WTC11 (cell line): ENCODE measurements around the gene STX12. TPM values are rescaled to one million over a fixed set of nuclear protein-coding genes. Genes with fewer than 3 reads are reported as not detected.
A peak's percentile ranks its signal among the peaks of the same experiment; 100 is the strongest.
"Not testable (repeated sequence)": the region's sequence is repeated elsewhere in the genome, so short reads cannot be mapped to it uniquely, and the experiment has no call there.

ENCODE experiments used
- ATAC-seq: fragments of 200-7000 bp; cut with Tn5 transposase; 2 replicates; pipeline ENCODE4 v1.10.0; 2021; ENCODE audit warnings: mild to moderate bottlenecking, moderate library complexity
- CTCF ChIA-PET: fragments of 300-600 bp; sonication (Branson Sonifier 250); formaldehyde crosslinking; loops from one replicate; lab custom pipeline; 2021; ENCODE audit warnings: antibody characterized with exemption; lab: Charles Lee
- POLR2A ChIA-PET: fragments of 350-600 bp; sonication (Branson Sonifier 250); formaldehyde crosslinking; loops from one replicate; lab custom pipeline; 2021; ENCODE audit warnings: antibody characterized with exemption; lab: Charles Lee
- DNase-seq: peaks from one replicate; pipeline ENCODE4 v3.0.0; 2021; ENCODE audit warnings: low spot score
- H3K27ac Mint-ChIP-seq: 2 replicates; pipeline ENCODE4 v1.8.0; 2021; ENCODE audit warnings: mixed read lengths
- H3K27me3 Mint-ChIP-seq: 2 replicates; pipeline ENCODE4 v1.8.0; 2021; ENCODE audit warnings: low read depth, mild to moderate bottlenecking, moderate library complexity, mixed read lengths
- H3K36me3 Mint-ChIP-seq: 2 replicates; pipeline ENCODE4 v1.8.0; 2021; ENCODE audit warnings: mixed read lengths
- H3K4me1 Mint-ChIP-seq: 2 replicates; pipeline ENCODE4 v1.8.0; 2022; ENCODE audit warnings: mixed read lengths
- H3K4me3 Mint-ChIP-seq: 2 replicates; pipeline ENCODE4 v1.8.0; 2021; ENCODE audit warnings: mild to moderate bottlenecking, moderate library complexity, mixed read lengths
- H3K9me3 Mint-ChIP-seq: 2 replicates; pipeline ENCODE4 v1.8.0; 2021; ENCODE audit warnings: mixed read lengths
- EMX1 ChIP-seq: fragments of 250-450 bp; sonication (Bioruptor Pico); IDR thresholded peaks from 2 replicates; pipeline ENCODE4 v1.8.0; 2021; ENCODE audit warnings: mild to moderate bottlenecking
- ESRRA ChIP-seq: sonication (generic); formaldehyde crosslinking; IDR thresholded peaks from 2 replicates; pipeline ENCODE4 v1.8.1; 2022; ENCODE audit warnings: mild to moderate bottlenecking, missing genetic modification reagents, borderline replicate concordance
- FOXJ3 ChIP-seq: sonication (generic); formaldehyde crosslinking; IDR thresholded peaks from 2 replicates; pipeline ENCODE4 v1.9.0; 2021; ENCODE audit warnings: missing genetic modification reagents, mild to moderate bottlenecking, borderline replicate concordance
- GABPB1 ChIP-seq: sonication (generic); formaldehyde crosslinking; IDR thresholded peaks from 2 replicates; pipeline ENCODE4 v1.8.1; 2023; ENCODE audit warnings: mild to moderate bottlenecking, missing genetic modification reagents
- GRHL2 ChIP-seq: fragments of 250-450 bp; sonication (Bioruptor Pico); IDR thresholded peaks from 2 replicates; pipeline ENCODE4 v1.8.0; 2022; ENCODE audit warnings: mild to moderate bottlenecking, moderate library complexity; ENCODE audit not compliant: insufficient replicate concordance, severe bottlenecking
- GTF2I ChIP-seq: fragments of 250-450 bp; sonication (Bioruptor Pico); conservative IDR thresholded peaks from 2 replicates; pipeline ENCODE4 v1.4.0; 2021; ENCODE audit warnings: mild to moderate bottlenecking
- JUN ChIP-seq: sonication (generic); formaldehyde crosslinking; IDR thresholded peaks from 2 replicates; pipeline ENCODE4 v1.8.0; 2023; ENCODE audit warnings: mild to moderate bottlenecking, missing genetic modification reagents
- NFYB ChIP-seq: sonication (generic); formaldehyde crosslinking; conservative IDR thresholded peaks from 2 replicates; pipeline ENCODE4 v1.8.0; 2022; ENCODE audit warnings: low read depth, missing genetic modification reagents
- OVOL2 ChIP-seq: fragments of 250-450 bp; sonication (Bioruptor Pico); IDR thresholded peaks from 2 replicates; pipeline ENCODE4 v1.9.0; 2021; ENCODE audit warnings: mild to moderate bottlenecking, borderline replicate concordance
- TEAD4 ChIP-seq: sonication (generic); formaldehyde crosslinking; IDR thresholded peaks from 2 replicates; pipeline ENCODE4 v1.8.0; 2022; ENCODE audit warnings: mild to moderate bottlenecking, missing genetic modification reagents
- ZNF396 ChIP-seq: fragments of 250-450 bp; sonication (Bioruptor Pico); IDR thresholded peaks from 2 replicates; pipeline ENCODE4 v1.8.0; 2021; ENCODE audit warnings: mild to moderate bottlenecking, moderate library complexity, borderline replicate concordance
- ZNF671 ChIP-seq: fragments of 250-450 bp; sonication (Bioruptor Pico); IDR thresholded peaks from 2 replicates; pipeline ENCODE4 v1.8.0; 2021; ENCODE audit warnings: mild to moderate bottlenecking
- total RNA-seq: library from RNA; stranded (reverse); gene quantifications from 3 replicates; pipeline ENCODE4 v1.2.3, GENCODE V29; 2021
- TF ChIP-seq, protein P1 (sequence below): sonication (generic); formaldehyde crosslinking; IDR thresholded peaks from 2 replicates; pipeline ENCODE4 v1.8.1; 2023; ENCODE audit warnings: mild to moderate bottlenecking, moderate library complexity, missing genetic modification reagents
- TF ChIP-seq, protein P2 (sequence below): sonication (generic); formaldehyde crosslinking; IDR thresholded peaks from 2 replicates; pipeline ENCODE4 v1.8.1; 2023; ENCODE audit warnings: mild to moderate bottlenecking, missing genetic modification reagents, moderate library complexity
- TF ChIP-seq, protein P3 (sequence below): sonication (generic); formaldehyde crosslinking; IDR thresholded peaks from 2 replicates; pipeline ENCODE4 v1.8.0; 2022; ENCODE audit warnings: mild to moderate bottlenecking, missing genetic modification reagents
- TF ChIP-seq, protein P4 (sequence below): fragments of 250-450 bp; sonication (Bioruptor Pico); IDR thresholded peaks from 2 replicates; pipeline ENCODE4 v1.9.0; 2021; ENCODE audit warnings: mild to moderate bottlenecking
- TF ChIP-seq, protein P5 (sequence below): fragments of 250-450 bp; sonication (Bioruptor Pico); conservative IDR thresholded peaks from 2 replicates; pipeline ENCODE4 v1.9.0; 2021; ENCODE audit warnings: mild to moderate bottlenecking
- TF ChIP-seq, protein P6 (sequence below): fragments of 200-600 bp; IDR thresholded peaks from 2 replicates; pipeline ENCODE4 v1.8.0; 2022; ENCODE audit warnings: antibody characterized with exemption
- TF ChIP-seq, protein P7 (sequence below): sonication (generic); formaldehyde crosslinking; IDR thresholded peaks from 2 replicates; pipeline ENCODE4 v1.8.1; 2022; ENCODE audit warnings: mild to moderate bottlenecking, missing genetic modification reagents, moderate library complexity, borderline replicate concordance

The STX12 gene
- total RNA-seq, 1 experiment from 2014 or later, result 10.3 TPM

DNA sequence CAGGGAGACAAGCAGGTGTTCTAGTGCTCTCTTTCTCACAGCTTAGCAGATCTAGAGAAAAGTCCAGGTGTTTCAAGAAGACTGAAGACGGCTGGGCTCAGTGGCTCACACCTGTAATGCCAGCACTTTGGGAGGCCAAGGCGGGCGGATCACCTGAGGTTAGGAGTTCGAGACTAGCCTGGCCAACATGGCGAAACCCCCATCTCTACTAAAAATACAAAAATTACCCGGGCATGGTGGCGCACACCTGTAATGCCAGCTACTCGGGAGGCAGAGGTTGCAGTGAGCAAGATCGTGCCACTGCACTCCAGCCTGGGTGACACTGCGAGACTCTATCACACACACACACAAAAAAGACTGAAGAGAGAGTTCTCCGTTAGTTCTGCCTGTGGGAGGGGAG lies 84.5 kb downstream of the STX12 start:
- not testable (repeated sequence) for H3K4me1 Mint-ChIP-seq, H3K27ac Mint-ChIP-seq, H3K36me3 Mint-ChIP-seq, H3K27me3 Mint-ChIP-seq, H3K9me3 Mint-ChIP-seq, ATAC-seq, DNase-seq, H3K4me3 Mint-ChIP-seq
- ChIA-PET POLR2A (interaction anchor here (0.6 to 1.0 kb wide), 2 partner anchors 15 to 550 kb away, joined by 3 read pairs; no protein-coding TSS in a partner anchor), CTCF (interaction anchor here (0.5 to 1.8 kb wide), 39 partner anchors 10 to 391 kb away, joined by 3 to 19 read pairs (median 4); partner anchors contain the start of genes EYA3, FAM76A, IFI6 and SMPDL3B)

DNA sequence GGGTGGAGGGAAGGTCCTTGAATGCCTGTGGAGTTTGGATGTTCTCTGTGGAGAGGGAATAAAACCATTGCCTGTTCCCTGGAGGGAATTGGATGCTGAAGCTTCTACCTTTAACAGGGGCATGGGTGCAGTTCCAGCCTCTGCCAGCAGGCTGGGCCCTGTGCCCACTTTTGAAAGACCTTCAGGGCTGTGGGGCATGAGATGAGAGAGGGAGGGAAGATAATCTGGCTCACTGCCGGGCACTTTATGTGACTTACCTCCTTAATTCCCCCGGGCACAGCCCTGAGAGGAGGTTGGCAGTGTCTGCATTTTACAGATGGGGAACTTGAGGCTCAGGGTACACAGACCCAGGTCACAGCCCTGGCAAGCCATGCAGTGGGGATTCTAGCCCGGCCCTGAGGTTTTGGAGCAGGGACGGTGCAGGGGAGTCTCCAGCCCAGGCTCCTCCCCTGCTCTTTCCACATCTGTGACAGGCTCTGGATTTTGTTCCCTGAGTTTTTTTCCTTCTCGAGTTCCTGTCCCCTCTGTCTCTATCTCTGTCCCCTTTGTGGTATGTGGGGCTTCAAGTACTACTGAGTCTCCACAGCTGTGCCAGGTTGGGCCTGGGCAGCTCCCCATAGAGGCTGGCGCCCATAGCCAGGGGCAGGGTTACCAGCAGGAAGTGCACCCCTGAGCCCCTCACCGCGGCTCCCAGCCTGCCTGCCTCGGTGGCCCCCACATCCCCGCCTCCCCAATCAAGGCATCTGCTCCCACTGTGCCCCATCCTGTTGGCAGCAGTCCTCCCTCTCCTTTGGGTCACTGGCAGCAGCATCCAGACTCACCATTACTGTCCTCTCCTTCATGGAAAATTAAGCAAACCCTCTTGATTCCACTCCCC lies 85.3 kb downstream of the STX12 start:
- POLR2A ChIA-PET, result interaction anchor here (1.0 kb wide), 1 partner anchor 15 kb away, joined by 3 read pairs; no protein-coding TSS in a partner anchor
- H3K27ac Mint-ChIP-seq, result no peak overlapping the region
- CTCF ChIA-PET, result interaction anchor here (0.5 to 1.8 kb wide), 40 partner anchors 9 to 390 kb away, joined by 3 to 19 read pairs (median 4); partner anchors contain the start of genes EYA3, FAM76A, IFI6 and SMPDL3B

DNA sequence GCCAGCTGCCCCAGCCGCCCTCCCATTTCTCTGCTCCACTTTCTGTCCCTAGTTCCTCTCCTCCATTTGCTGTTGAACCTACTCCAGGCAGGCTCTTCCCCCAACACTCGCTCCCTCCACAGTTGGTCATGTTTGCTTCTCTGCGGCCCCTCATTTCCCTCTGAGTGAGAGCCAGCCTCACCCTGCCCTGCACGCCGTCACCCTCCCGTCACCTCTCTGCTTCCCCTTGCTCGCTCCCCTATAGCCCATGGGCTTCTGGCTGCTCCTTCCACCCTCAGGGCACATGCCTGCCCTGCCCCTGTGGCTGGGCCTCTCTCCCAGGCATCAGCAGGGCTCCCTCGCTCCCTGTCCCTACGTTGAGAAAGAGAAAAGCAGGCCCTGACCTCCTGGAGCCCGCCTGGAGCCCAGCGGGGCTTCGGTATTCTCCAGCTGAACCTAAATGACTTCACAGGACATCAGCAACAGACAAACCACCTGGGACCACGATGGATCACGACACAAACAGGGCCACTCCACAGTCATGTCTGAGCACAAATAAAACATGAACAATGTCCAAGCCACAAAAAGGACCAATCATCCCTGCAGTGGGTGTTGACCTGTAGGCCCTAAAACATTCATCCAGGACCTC lies 86.0 kb downstream of the STX12 start:
- no peaks in the 10 kb centered on the region for H3K27me3 Mint-ChIP-seq
- H3K4me3 Mint-ChIP-seq, result no peak overlapping the region
- no peaks in the 10 kb centered on the region for H3K9me3 Mint-ChIP-seq
- DNase-seq (no peak), ATAC-seq (no peak)
- peaks cover 8% of the 10 kb centered on the region for H3K4me1 Mint-ChIP-seq
- H3K27ac Mint-ChIP-seq, result no peak overlapping the region
- CTCF ChIA-PET, result interaction anchor here (1.4 to 1.8 kb wide), 4 partner anchors 91 to 350 kb away, joined by 3 to 19 read pairs (median 15); no protein-coding TSS in a partner anchor
- H3K36me3 Mint-ChIP-seq, result no peaks in the 10 kb centered on the region
- POLR2A ChIA-PET, result no interaction called here
- TF ChIP-seq ZNF396 (no peak), JUN (CRISPR knock-in tag) (no peak), OVOL2 (CRISPR knock-in tag) (no peak), ZNF671 (CRISPR knock-in tag) (no peak), GTF2I (CRISPR knock-in tag) (no peak), GABPB1 (CRISPR knock-in tag) (no peak), GRHL2 (CRISPR knock-in tag) (no peak), ESRRA (no peak), TEAD4 (CRISPR knock-in tag) (no peak), NFYB (CRISPR knock-in tag) (no peak), EMX1 (no peak)
- TF ChIP-seq, protein P1, sequence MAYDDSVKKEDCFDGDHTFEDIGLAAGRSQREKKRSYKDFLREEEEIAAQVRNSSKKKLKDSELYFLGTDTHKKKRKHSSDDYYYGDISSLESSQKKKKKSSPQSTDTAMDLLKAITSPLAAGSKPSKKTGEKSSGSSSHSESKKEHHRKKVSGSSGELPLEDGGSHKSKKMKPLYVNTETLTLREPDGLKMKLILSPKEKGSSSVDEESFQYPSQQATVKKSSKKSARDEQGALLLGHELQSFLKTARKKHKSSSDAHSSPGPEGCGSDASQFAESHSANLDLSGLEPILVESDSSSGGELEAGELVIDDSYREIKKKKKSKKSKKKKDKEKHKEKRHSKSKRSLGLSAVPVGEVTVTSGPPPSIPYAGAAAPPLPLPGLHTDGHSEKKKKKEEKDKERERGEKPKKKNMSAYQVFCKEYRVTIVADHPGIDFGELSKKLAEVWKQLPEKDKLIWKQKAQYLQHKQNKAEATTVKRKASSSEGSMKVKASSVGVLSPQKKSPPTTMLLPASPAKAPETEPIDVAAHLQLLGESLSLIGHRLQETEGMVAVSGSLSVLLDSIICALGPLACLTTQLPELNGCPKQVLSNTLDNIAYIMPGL (CRISPR knock-in tag), result no peak
- TF ChIP-seq, protein P2, sequence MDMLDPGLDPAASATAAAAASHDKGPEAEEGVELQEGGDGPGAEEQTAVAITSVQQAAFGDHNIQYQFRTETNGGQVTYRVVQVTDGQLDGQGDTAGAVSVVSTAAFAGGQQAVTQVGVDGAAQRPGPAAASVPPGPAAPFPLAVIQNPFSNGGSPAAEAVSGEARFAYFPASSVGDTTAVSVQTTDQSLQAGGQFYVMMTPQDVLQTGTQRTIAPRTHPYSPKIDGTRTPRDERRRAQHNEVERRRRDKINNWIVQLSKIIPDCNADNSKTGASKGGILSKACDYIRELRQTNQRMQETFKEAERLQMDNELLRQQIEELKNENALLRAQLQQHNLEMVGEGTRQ (CRISPR knock-in tag), result no peak
- TF ChIP-seq, protein P3, sequence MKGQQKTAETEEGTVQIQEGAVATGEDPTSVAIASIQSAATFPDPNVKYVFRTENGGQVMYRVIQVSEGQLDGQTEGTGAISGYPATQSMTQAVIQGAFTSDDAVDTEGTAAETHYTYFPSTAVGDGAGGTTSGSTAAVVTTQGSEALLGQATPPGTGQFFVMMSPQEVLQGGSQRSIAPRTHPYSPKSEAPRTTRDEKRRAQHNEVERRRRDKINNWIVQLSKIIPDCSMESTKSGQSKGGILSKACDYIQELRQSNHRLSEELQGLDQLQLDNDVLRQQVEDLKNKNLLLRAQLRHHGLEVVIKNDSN, result no peak
- TF ChIP-seq, protein P4, sequence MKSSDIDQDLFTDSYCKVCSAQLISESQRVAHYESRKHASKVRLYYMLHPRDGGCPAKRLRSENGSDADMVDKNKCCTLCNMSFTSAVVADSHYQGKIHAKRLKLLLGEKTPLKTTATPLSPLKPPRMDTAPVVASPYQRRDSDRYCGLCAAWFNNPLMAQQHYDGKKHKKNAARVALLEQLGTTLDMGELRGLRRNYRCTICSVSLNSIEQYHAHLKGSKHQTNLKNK (CRISPR knock-in tag), result no peak
- TF ChIP-seq, protein P5, sequence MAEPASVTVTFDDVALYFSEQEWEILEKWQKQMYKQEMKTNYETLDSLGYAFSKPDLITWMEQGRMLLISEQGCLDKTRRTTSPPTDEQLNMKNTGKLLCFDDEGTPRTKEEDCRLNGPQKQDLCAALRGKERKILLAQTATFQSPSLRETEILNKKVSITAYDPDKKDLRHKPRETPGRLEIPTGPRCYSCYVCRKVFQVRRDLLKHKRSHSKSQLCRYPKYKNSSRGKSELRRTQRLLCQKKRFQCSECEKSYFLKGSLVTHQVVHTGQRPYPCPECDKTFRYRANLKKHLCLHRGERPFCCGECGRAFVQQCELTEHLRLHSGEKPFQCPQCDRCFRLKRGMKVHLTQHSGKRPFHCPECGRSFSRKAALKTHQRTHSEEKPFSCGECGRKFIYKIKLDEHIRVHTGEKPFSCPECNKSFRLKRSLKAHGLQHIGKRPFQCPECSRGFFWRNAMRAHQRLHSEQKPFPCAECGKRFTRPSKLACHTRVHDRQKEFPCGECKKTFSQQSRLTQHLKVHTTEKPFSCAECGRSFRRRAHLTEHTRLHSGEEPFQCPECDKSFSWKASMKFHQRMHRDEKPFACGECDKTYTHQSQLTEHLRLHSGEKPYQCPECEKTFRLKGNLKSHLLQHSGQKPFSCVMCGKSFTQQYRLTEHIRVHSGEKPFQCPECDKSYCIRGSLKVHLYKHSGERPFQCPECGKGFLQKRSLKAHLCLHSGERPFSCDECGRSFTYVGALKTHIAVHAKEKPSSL (CRISPR knock-in tag), result no peak

More for the DNA sequence above, 85.3 kb downstream of the STX12 start:
- Mint-ChIP-seq H3K27me3 (no peaks in the 10 kb centered on the region), H3K4me3 (peak overlapping the region; percentile 51), H3K4me1 (peaks cover 8% of the 10 kb centered on the region), H3K9me3 (no peaks in the 10 kb centered on the region), H3K36me3 (no peaks in the 10 kb centered on the region)
- peak; percentile 93 for DNase-seq
- ATAC-seq, result peak; percentile 95
- TF ChIP-seq FOXJ3 (CRISPR knock-in tag), result no peak
- TF ChIP-seq, protein P6, sequence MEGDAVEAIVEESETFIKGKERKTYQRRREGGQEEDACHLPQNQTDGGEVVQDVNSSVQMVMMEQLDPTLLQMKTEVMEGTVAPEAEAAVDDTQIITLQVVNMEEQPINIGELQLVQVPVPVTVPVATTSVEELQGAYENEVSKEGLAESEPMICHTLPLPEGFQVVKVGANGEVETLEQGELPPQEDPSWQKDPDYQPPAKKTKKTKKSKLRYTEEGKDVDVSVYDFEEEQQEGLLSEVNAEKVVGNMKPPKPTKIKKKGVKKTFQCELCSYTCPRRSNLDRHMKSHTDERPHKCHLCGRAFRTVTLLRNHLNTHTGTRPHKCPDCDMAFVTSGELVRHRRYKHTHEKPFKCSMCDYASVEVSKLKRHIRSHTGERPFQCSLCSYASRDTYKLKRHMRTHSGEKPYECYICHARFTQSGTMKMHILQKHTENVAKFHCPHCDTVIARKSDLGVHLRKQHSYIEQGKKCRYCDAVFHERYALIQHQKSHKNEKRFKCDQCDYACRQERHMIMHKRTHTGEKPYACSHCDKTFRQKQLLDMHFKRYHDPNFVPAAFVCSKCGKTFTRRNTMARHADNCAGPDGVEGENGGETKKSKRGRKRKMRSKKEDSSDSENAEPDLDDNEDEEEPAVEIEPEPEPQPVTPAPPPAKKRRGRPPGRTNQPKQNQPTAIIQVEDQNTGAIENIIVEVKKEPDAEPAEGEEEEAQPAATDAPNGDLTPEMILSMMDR, result peak; percentile 98
- TF ChIP-seq, protein P7, sequence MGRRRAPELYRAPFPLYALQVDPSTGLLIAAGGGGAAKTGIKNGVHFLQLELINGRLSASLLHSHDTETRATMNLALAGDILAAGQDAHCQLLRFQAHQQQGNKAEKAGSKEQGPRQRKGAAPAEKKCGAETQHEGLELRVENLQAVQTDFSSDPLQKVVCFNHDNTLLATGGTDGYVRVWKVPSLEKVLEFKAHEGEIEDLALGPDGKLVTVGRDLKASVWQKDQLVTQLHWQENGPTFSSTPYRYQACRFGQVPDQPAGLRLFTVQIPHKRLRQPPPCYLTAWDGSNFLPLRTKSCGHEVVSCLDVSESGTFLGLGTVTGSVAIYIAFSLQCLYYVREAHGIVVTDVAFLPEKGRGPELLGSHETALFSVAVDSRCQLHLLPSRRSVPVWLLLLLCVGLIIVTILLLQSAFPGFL, result no peak
- TF ChIP-seq, all 79 proteins: peak for 1
